GM21390 (cell line): ENCODE measurements around the gene CYSLTR2.

ENCODE experiments used
- ATAC-seq: cut with Tn5 transposase; IDR thresholded peaks from one replicate; pipeline ENCODE4 v1.9.1; 2021; ENCODE audit not compliant: unreplicated experiment

CYSLTR2 gene

DNA sequence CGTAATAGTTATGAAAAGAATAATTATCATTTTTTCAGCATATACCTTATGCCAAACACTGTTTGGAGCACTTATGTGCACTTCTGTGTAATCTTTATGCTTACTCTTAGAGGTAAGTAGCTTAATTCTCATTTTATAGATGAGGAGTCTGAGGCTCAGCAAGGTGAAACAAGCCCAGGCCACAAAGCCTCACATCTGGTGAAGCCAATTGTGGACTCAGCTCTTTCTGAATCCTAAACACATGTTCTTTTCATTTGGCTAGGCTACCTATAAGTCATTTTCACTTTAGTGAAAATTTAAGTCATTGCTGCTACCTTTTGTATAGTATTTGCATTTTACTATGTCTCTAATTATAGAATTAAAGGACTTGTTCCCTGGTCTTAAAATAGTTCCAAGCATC, 84.0 kb downstream of the CYSLTR2 start:
- no peak for ATAC-seq

DNA sequence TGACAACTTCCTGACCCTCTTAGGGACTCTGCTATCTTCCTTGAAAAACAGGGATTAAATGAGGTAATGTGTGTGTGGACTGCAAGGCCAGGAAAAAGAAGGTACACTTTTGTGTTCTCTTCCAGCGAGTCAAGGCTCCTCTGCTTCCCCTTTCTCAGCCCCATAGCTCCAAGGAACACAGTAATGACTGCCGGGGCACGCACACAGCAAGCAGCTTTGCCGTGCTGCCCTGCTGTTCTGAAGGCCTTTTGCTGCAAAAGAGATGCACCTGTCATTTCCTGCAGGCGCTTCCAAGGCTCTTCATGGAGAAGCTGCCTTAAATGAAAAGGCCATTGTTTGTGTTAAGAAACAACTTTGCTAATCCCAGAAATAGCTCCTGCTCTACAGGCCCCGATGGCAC, 84.6 kb downstream of the CYSLTR2 start:
- ATAC-seq = no peak

DNA sequence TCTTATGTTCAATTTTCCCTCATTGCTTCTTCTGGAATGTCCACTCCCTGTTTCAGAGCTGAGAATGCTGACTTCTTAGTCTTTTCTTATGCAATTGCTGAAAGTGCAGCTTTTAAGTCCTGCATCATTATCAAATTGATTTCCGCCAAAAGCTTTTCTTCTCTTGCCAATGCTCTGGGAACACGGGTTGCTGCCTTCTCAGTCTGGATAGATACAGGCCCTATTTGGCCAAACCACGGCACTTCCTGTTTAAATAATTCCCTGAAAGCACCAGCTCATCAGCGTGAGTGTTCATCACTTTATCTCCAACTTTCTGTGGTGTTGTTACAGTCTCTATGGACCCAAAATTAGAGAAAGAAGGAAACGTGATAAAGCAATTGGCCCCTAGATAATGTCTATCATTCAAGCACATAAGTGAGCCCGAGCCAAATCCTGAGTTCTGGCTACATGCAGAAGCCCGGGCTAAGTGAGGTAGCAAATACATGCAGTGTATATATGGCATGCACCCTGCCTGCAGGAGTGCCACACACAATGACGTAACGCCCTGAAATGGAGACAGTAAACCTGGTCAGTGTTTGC, 85.7 kb downstream of the CYSLTR2 start:
- no peak for ATAC-seq

DNA sequence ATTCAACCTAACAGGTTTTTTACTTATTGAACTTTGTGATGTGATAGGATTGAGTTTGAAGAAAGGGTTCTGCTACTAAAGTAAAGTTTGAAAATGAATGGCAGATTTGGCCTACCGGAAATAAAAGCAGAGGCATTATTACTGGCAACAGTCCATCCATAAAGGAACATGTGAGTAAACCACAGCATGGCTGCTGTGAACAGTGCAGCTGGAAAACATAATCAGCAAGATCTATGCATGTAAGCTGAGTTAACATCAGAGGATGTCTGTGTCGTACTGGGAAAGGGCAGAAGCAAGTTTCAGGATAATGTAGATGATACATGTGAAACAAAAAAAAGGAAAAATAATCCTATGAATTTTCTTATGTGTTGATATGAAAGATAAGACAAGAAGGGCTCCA, 87.6 kb downstream of the CYSLTR2 start:
- ATAC-seq = no peak

DNA sequence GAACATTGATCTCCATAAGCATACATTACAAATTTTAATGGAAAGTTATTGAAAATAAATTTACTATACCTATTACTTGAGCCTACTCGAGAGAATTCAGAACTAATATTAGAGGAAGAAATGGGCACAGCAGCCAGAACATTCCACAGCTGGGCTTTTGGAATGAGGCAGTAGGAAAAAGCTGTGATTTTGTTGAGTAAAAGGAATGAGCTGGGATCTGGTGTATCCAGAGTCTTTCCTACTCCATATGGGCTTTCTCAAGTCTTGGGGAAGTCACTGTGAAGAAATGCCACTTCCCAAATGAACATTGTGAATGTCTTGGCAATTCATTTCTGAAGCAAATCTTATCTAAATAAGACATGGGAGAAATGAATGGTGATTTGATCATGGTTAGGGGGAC, 93.1 kb downstream of the CYSLTR2 start:
- ATAC-seq = no peak

DNA sequence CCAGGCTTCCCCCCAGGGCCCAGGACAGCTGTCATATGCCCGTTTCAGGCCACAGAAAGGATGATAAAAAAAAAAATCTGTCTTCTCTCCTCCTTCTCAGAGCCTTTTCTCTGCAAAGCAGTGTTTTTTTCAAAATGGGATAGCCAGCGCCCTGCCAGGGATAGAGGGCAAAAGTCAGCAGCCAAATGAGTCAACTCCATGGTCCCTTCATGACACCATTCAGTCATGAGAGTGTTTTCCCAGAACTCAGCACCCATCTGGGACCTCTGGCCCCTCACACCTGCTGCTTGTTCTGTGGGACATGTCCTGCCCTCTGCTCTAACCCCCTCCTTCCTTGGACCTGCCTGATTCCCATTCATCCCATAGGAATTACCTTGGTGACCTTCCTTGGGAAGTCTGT, 95.0 kb downstream of the CYSLTR2 start:
- no peak for ATAC-seq

DNA sequence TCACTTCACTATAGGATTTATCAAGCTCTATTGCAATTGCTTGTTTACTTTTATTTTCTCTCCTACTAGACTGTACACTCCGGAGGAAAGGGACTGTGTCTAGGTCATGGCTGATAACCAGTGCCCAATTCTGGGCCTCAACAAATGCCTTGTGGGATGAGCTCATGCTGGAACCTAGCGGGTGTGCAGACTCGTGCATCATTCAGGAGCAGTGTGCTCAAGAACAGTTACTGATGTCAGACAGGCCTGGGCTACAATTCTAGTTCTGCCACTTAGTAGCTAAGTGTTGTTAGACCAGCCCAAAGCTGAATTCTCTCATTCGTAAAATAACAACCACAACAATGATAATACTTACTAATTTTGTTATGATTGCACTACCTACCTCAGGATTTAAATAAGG, 95.4 kb downstream of the CYSLTR2 start:
- peak; percentile 14 for ATAC-seq

DNA sequence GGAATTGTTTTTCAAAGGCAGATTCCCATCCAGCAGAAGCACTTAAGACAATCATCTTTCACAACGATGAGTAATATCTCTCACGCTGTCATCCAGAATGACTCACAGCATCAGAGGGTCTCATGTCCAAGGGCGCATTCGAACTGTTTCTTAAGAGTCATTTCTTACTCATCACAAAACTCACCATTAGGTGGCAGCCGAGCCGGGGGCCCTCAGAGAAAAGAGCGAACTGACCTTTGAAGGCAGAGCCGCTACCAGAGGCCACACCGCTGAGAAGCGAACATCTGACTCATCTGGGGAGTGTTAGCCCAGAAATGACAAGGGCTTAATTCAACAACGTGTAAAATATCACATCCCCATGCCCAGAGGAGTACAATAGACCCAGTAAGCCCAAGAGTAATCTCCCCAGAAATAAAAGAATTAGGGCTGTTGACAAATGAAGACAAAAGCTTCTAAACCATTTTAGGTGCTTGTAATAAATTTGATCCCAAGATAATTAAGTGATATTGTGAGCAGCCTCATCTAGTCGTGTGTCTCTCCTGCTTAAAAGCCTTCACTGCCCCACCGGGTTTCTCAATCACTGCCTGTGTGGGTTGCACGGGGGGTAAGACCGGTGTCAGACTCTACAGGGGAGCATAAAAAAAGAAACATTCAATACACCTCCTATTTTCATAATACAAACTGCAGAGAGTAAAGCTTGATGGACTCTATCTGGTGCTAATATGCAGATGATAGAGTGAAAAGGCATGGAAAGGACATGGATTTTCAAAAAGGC, 96.2 kb downstream of the CYSLTR2 start:
- ATAC-seq = peak; percentile 94

DNA sequence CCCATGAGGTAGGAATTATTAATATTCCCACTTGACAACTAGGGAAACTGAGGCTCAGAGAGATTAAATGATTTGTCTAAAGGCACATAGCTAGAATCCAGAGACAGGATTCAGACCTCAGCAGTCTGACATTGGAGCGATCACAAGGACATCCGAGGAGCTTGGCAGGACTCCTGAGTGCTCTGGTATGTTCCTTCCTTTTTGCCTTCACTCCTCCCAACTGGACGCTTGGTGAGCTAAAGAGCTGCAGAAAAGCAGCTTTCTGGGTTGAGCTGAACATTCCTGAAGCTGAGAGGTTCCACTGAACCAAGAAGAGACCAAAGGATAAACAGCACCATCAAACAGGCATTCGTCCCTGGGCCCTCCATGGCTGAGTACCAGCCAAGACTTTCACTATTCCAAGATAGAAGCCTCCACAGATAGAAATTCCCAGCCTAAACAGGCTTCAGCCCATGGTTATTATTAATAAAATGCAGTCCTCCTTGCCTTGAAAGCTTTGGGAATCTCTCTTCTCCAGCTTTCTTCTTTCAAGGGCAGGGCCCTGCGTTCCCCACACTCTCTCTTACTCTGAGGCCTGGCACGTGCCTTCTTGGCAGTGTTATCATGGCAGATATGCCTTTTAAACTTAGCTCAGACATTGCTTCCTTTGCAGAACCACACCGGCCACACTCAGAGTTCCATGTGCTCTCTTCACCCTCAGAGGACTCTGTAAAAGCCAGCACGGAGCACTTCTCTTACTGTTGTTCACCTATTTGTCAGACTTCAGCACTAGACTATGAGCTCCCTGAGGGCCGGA, 97.1 kb downstream of the CYSLTR2 start:
- ATAC-seq = no peak

DNA sequence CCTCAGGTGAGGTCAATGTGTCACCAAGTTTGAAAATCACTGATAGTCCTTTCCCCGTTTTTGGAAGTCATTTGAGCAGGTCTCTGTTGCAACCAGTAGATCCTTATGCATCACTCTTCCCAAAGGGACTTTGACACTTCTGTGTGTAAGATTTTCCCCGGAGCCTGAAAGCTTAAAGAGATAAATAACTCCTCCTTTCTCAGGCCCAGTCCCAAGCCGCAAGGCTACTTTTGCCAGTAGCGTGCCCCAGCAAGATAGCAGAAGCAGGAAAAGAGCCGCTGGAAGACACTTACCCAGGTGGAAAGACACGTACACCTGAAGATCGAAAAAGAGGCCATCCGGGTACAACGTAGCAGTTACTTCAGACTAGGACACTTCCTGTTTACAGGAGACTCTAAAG, 106.9 kb downstream of the CYSLTR2 start:
- ATAC-seq = no peak
